GM12878 (cell line): Measurements from ENCODE around the gene AMY2B. TPM values are rescaled to one million over a fixed set of nuclear protein-coding genes. Genes with fewer than 3 reads are reported as not detected.

Experiments
- ATAC-seq: fragments of 200-7000 bp; cut with Tn5 transposase; 3 replicates; pipeline ENCODE4 v1.9.1; 2020; ENCODE audit warnings: mild to moderate bottlenecking, moderate library complexity
- BruUV-seq: library from RNA; stranded (reverse); fragments of 400-500 nt; replicated peaks from 2 replicates; lab custom pipeline; 2021; lab: Mats Ljungman, UMichigan
- CTCF ChIA-PET: fragments of 300-600 bp; sonication (Branson Sonifier 250); formaldehyde crosslinking; extraction: SDS; loops from one replicate; lab custom pipeline; 2021; ENCODE audit warnings: inconsistent platforms; lab: Yijun Ruan, JAX
- POLR2A ChIA-PET: fragments of 350-600 bp; formaldehyde crosslinking; extraction: SDS; loops from one replicate; lab custom pipeline; 2021; ENCODE audit warnings: inconsistent platforms; lab: Charles Lee
- RAD21 ChIA-PET: fragments of 300-600 bp; sonication (Branson Sonifier 250); formaldehyde crosslinking; loops from one replicate; lab custom pipeline; 2023; ENCODE audit warnings: antibody characterized with exemption; ENCODE audit not compliant: unreplicated experiment; lab: Charles Lee
- SMC1A ChIA-PET: fragments of 300-600 bp; sonication (Branson Sonifier 250); formaldehyde crosslinking; loops from one replicate; lab custom pipeline; 2023; ENCODE audit not compliant: unreplicated experiment, uncharacterized antibody; lab: Charles Lee
- DNase-seq: peaks from one replicate; pipeline ENCODE4 v3.0.0-alpha.2; 2011; ENCODE audit warnings: low read depth, low spot score
- FAIRE-seq: peaks from 3 replicates; lab custom pipeline; 2011; peaks lifted over from hg19 to GRCh38; lab: Jason Lieb, UNC
- H2AFZ ChIP-seq: 2 replicates; pipeline ENCODE4 v1.6.0; 2011; ENCODE audit warnings: low read depth, low read length, control low read depth; ENCODE audit not compliant: control insufficient read depth
- H3K27ac ChIP-seq: 2 replicates; pipeline ENCODE4 v1.5.1; 2011; ENCODE audit warnings: control low read depth; ENCODE audit not compliant: control insufficient read depth, insufficient read depth
- H3K27me3 ChIP-seq, 2 experiments: replicated peaks in 1 of 2; 2 replicates each; pipeline versions ENCODE4 v1.6.0 to v1.6.1; 2011; ENCODE audit warnings: low read length in 1 of 2; ENCODE audit not compliant: control insufficient read depth in 2 of 2, insufficient read depth in 2 of 2
- H3K36me3 ChIP-seq, 2 experiments: 2 replicates each; pipeline ENCODE4 v1.5.1; 2011; ENCODE audit warnings: low read length in 1 of 2; ENCODE audit not compliant: control insufficient read depth in 2 of 2, insufficient read depth in 2 of 2
- H3K4me1 ChIP-seq: 2 replicates; pipeline ENCODE4 v1.6.1; 2011; ENCODE audit warnings: mild to moderate bottlenecking, low read length, moderate library complexity, mixed read lengths; ENCODE audit not compliant: control insufficient read depth, insufficient read depth
- H3K4me2 ChIP-seq: 2 replicates; pipeline ENCODE4 v1.6.0; 2011; ENCODE audit warnings: control low read depth; ENCODE audit not compliant: control insufficient read depth, insufficient read depth
- H3K4me3 ChIP-seq: fragments of 200-600 bp; sonication (generic); 2 replicates; pipeline ENCODE4 v1.5.1; 2016
- H3K79me2 ChIP-seq: 2 replicates; pipeline ENCODE4 v1.6.0; 2011; ENCODE audit warnings: low read length; ENCODE audit not compliant: control insufficient read depth, insufficient read depth
- H3K9ac ChIP-seq: 2 replicates; pipeline ENCODE4 v1.8.0; 2011; ENCODE audit warnings: low read length, control low read depth, mixed read lengths; ENCODE audit not compliant: control insufficient read depth, insufficient read depth
- H3K9me3 ChIP-seq: replicated peaks from 3 replicates; pipeline ENCODE4 v1.5.1; 2011; ENCODE audit warnings: mild to moderate bottlenecking, low read length; ENCODE audit not compliant: control insufficient read depth, insufficient read depth
- H4K20me1 ChIP-seq: 2 replicates; pipeline ENCODE4 v1.6.0; 2011; ENCODE audit not compliant: control insufficient read depth, insufficient read depth
- BCL11A ChIP-seq: IDR thresholded peaks from 2 replicates; pipeline ENCODE4 v1.6.1; 2011; ENCODE audit warnings: low read depth, low read length
- JUNB ChIP-seq: IDR thresholded peaks from 2 replicates; pipeline ENCODE4 v1.6.1; 2016; ENCODE audit warnings: antibody characterized with exemption, mild to moderate bottlenecking
- NR2C1 ChIP-seq: fragments of 450-650 bp; IDR thresholded peaks from 2 replicates; pipeline ENCODE4 v1.6.1; 2017; ENCODE audit warnings: antibody characterized with exemption, mild to moderate bottlenecking, moderate library complexity
- NR2C2 ChIP-seq: IDR thresholded peaks from 2 replicates; pipeline ENCODE4 v1.6.1; 2011; ENCODE audit warnings: borderline replicate concordance, low read depth; ENCODE audit not compliant: control insufficient read depth, insufficient read length
- NR2F1 ChIP-seq: fragments of 450-650 bp; conservative IDR thresholded peaks from 2 replicates; pipeline ENCODE4 v1.6.1; 2017; ENCODE audit warnings: mild to moderate bottlenecking
- TARDBP ChIP-seq: IDR thresholded peaks from 2 replicates; pipeline ENCODE4 v1.6.1; 2016; ENCODE audit warnings: borderline replicate concordance
- ZBED1 ChIP-seq: IDR thresholded peaks from 2 replicates; pipeline ENCODE4 v1.6.1; 2016; ENCODE audit warnings: borderline replicate concordance
- ZNF274 ChIP-seq: IDR thresholded peaks from one replicate; pipeline ENCODE4 v1.8.0; 2011; ENCODE audit not compliant: insufficient read length, insufficient read depth
- ZZZ3 ChIP-seq: IDR thresholded peaks from 2 replicates; pipeline ENCODE4 v1.6.1; 2011; ENCODE audit warnings: low read depth; ENCODE audit not compliant: control insufficient read depth, insufficient read length
- WGBS: methylation state at CpG from one replicate; pipeline ENCODE4 v1.1.6; 2016; ENCODE audit warnings: low lambda C conversion rate; ENCODE audit not compliant: insufficient replicate concordance, insufficient coverage; ENCODE audit errors: missing lambda C conversion rate; 5-methylcytosine and 5-hydroxymethylcytosine counted together
- in situ Hi-C: fragments of 300-500 bp; cut with MboI; formaldehyde crosslinking; loops from 9 replicates; pipeline ENCODE4 v1.14.3; 2018; ENCODE audit warnings: mixed read lengths
- intact Hi-C: fragments of 100-400 bp; cut with micrococcal nuclease; formaldehyde crosslinking; loops from one replicate; pipeline ENCODE4 v1.14.2; 2022; ENCODE audit not compliant: unreplicated experiment
- polyA plus RNA-seq, 11 experiments: library from polyadenylated mRNA; depleted of rRNA in 4 of 11; unstranded in 6 of 11; stranded (reverse) in 5 of 11; fragments of >200 nt; fragmentation: Nextera tagmentation in 4 of 11; fragmentation: Illumina TruSeq in 1 of 11; extraction: Ambion mirVana in 4 of 11; extraction: Trizol in 1 of 11; gene quantifications; 1 replicate in 1 of 11; 2 replicates in 10 of 11; pipeline versions ENCODE4 v1.2.1 to v1.2.3, GENCODE V29; 2011 to 2016; ENCODE audit warnings: inconsistent platforms in 2 of 11, missing spikeins in 2 of 11, low read depth in 1 of 11
- total RNA-seq, 4 experiments: library from RNA; depleted of rRNA in 3 of 4; stranded (reverse); fragments of >200 nt in 3 of 4; fragmentation: Illumina TruSeq in 1 of 4; extraction: Trizol in 1 of 4; gene quantifications; 2 replicates each; pipeline versions ENCODE4 v1.2.1 to v1.2.3, GENCODE V29; 2013 to 2021
- TF ChIP-seq, protein P1 (sequence below): fragments of 450-650 bp; IDR thresholded peaks from 2 replicates; pipeline ENCODE4 v1.6.1; 2016; ENCODE audit warnings: mild to moderate bottlenecking
- TF ChIP-seq, protein P2 (sequence below): IDR thresholded peaks from 2 replicates; pipeline ENCODE4 v1.6.1; 2012; ENCODE audit warnings: low read depth, low read length, improper control_type of control experiment

The AMY2B gene
- total and polyA plus RNA-seq, 10 of the 15 experiments (the other 5 are each of a cell fraction or from before 2014, with no cell fraction given) = 2.1 to 9.9 (median 4.8) TPM

DNA sequence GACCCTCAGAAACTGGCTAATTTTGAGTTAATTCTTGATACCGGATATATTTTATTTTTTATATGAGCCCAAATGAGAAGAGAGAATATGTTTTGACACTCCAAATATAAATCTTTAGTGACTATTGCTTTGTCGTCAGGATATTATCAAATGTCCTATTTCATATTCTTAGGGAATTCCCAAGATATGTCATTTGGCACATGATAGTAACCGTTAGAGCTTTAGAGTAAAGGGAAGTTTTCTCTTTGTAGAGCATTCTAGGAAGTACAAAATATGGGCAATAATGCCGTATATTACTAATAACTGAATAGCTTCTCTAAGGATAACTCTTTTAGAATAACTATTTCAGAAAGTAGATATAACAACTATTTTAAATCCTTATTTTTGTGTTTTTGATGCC lies 8.3 kb upstream of the AMY2B start:
- Histone ChIP-seq H3K4me2 (no peak overlapping the region), H3K36me3 (no peaks in the 10 kb centered on the region), H4K20me1 (no peaks in the 10 kb centered on the region), H3K9ac (no peak overlapping the region), H2AFZ (no peak overlapping the region), H3K9me3 (no peaks in the 10 kb centered on the region), H3K27me3 (no peaks in the 10 kb centered on the region), H3K27ac (no peak overlapping the region), H3K4me1 (no peaks in the 10 kb centered on the region), H3K79me2 (no peaks in the 10 kb centered on the region), H3K4me3 (no peak overlapping the region)
- no peak for FAIRE-seq
- ChIA-PET POLR2A (interaction anchor here (0.6 kb wide), 1 partner anchor 559 kb away, joined by 4 read pairs; no protein-coding TSS in a partner anchor), RAD21 (no interaction called here), CTCF (interaction anchor here (0.6 to 1.0 kb wide), 2 partner anchors 11 to 37 kb away, joined by 3 to 4 read pairs; partner anchors contain the start of gene RNPC3), SMC1A (interaction anchor here (0.7 to 1.5 kb wide), 4 partner anchors 11 to 37 kb away, joined by 3 to 7 read pairs (median 4); no protein-coding TSS in a partner anchor)
- ATAC-seq = no peak
- WGBS = 87% methylated on average over 4 of the region's 4 CpGs
- intact Hi-C loops (no loop called here), in situ Hi-C loops (no loop called here)
- BruUV-seq = no TSS peak
- no peak for DNase-seq
- TF ChIP-seq NR2C1 (no peak), JUNB (no peak), NR2C2 (no peak), ZNF274 (no peak), NR2F1 (no peak), BCL11A (no peak), ZZZ3 (no peak), ZBED1 (no peak), TARDBP (no peak)
- TF ChIP-seq, protein P1, sequence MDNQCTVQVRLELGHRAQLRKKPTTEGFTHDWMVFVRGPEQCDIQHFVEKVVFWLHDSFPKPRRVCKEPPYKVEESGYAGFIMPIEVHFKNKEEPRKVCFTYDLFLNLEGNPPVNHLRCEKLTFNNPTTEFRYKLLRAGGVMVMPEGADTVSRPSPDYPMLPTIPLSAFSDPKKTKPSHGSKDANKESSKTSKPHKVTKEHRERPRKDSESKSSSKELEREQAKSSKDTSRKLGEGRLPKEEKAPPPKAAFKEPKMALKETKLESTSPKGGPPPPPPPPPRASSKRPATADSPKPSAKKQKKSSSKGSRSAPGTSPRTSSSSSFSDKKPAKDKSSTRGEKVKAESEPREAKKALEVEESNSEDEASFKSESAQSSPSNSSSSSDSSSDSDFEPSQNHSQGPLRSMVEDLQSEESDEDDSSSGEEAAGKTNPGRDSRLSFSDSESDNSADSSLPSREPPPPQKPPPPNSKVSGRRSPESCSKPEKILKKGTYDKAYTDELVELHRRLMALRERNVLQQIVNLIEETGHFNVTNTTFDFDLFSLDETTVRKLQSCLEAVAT = no peak
- TF ChIP-seq, protein P2, sequence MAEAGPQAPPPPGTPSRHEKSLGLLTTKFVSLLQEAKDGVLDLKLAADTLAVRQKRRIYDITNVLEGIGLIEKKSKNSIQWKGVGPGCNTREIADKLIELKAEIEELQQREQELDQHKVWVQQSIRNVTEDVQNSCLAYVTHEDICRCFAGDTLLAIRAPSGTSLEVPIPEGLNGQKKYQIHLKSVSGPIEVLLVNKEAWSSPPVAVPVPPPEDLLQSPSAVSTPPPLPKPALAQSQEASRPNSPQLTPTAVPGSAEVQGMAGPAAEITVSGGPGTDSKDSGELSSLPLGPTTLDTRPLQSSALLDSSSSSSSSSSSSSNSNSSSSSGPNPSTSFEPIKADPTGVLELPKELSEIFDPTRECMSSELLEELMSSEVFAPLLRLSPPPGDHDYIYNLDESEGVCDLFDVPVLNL = no peak
